KMS-11 (cell line): ENCODE data around the gene HMBS.

Source experiments
- H2AFZ ChIP-seq: fragments of 200-600 bp; sonication (generic); 2 replicates; pipeline ENCODE4 v1.6.1; 2016; ENCODE audit warnings: antibody characterized with exemption, mixed run types, low read depth
- H3K27ac ChIP-seq: fragments of 200-600 bp; sonication (generic); 2 replicates; pipeline ENCODE4 v1.6.1; 2016; ENCODE audit warnings: mild to moderate bottlenecking, mixed run types
- H3K27me3 ChIP-seq: fragments of 200-600 bp; sonication (generic); 2 replicates; pipeline ENCODE4 v1.6.1; 2017; ENCODE audit warnings: mild to moderate bottlenecking, low read depth, mixed run types, moderate library complexity; ENCODE audit not compliant: insufficient read depth
- H3K36me3 ChIP-seq: fragments of 200-600 bp; sonication (generic); 2 replicates; pipeline ENCODE4 v1.6.1; 2017; ENCODE audit warnings: mild to moderate bottlenecking, mixed run types; ENCODE audit not compliant: insufficient read depth
- H3K4me1 ChIP-seq: fragments of 200-600 bp; sonication (generic); 2 replicates; pipeline ENCODE4 v1.6.1; 2016; ENCODE audit warnings: mild to moderate bottlenecking, low read depth, mixed run types; ENCODE audit not compliant: poor library complexity, severe bottlenecking
- H3K4me2 ChIP-seq: fragments of 200-600 bp; sonication (generic); 2 replicates; pipeline ENCODE4 v1.7.0; 2016; ENCODE audit warnings: mild to moderate bottlenecking, mixed run types
- H3K4me3 ChIP-seq: fragments of 200-600 bp; sonication (generic); IDR thresholded peaks from 2 replicates; pipeline ENCODE4 v1.6.1; 2017; ENCODE audit warnings: low read depth, low read length, mixed read lengths; ENCODE audit not compliant: insufficient read depth
- H3K79me2 ChIP-seq: fragments of 200-600 bp; sonication (generic); 2 replicates; pipeline ENCODE4 v1.6.1; 2016; ENCODE audit warnings: low read depth, mixed run types; ENCODE audit not compliant: insufficient read depth
- H3K9ac ChIP-seq: fragments of 200-600 bp; sonication (generic); 2 replicates; pipeline ENCODE4 v1.6.1; 2016; ENCODE audit warnings: mild to moderate bottlenecking, mixed run types
- H4K20me1 ChIP-seq: fragments of 200-600 bp; sonication (generic); 2 replicates; pipeline ENCODE4 v1.6.1; 2016; ENCODE audit warnings: mild to moderate bottlenecking, mixed run types; ENCODE audit not compliant: insufficient read depth
- CTCF ChIP-seq: fragments of 200-600 bp; sonication (generic); conservative IDR thresholded peaks from 2 replicates; pipeline ENCODE4 v1.6.1; 2017; ENCODE audit warnings: low read depth, mild to moderate bottlenecking, antibody characterized with exemption, low read length, moderate library complexity, mixed read lengths

Gene HMBS

GRCh38 chr11:119042927-119043326 is 41.8 kb upstream of the HMBS start:
- H3K27me3 ChIP-seq: no peaks in the 10 kb centered on the region
- no peaks in the 10 kb centered on the region for H3K36me3 ChIP-seq
- no peaks in the 10 kb centered on the region for H4K20me1 ChIP-seq

GRCh38 chr11:119044708-119045107 is 40.0 kb upstream of the HMBS start:
- no peaks in the 10 kb centered on the region for H3K27me3 ChIP-seq
- H2AFZ ChIP-seq: no peak overlapping the region
- H3K4me1 ChIP-seq: peaks cover 9% of the 10 kb centered on the region
- no peak overlapping the region for H3K4me2 ChIP-seq
- H3K79me2 ChIP-seq: no peaks in the 10 kb centered on the region
- no peak overlapping the region for H3K4me3 ChIP-seq
- no peak overlapping the region for H3K27ac ChIP-seq
- no peak for TF ChIP-seq CTCF
- H4K20me1 ChIP-seq: no peaks in the 10 kb centered on the region
- no peak overlapping the region for H3K9ac ChIP-seq
- no peaks in the 10 kb centered on the region for H3K36me3 ChIP-seq

More at GRCh38 chr11:119042927-119043326, 41.8 kb upstream of the HMBS start:
- Histone ChIP-seq H2AFZ (no peak overlapping the region), H3K4me1 (peaks cover 9% of the 10 kb centered on the region), H3K4me3 (no peak overlapping the region), H3K79me2 (no peaks in the 10 kb centered on the region), H3K9ac (no peak overlapping the region), H3K27ac (no peak overlapping the region), H3K4me2 (no peak overlapping the region)
- no peak for TF ChIP-seq CTCF

- Histone ChIP-seq H3K36me3 (no peaks in the 10 kb centered on the region), H3K27ac (no peak overlapping the region), H2AFZ (no peak overlapping the region), H3K27me3 (no peaks in the 10 kb centered on the region), H3K4me1 (peaks cover 9% of the 10 kb centered on the region), H3K79me2 (no peaks in the 10 kb centered on the region), H3K9ac (no peak overlapping the region), H3K4me3 (no peak overlapping the region), H3K4me2 (no peak overlapping the region), H4K20me1 (no peaks in the 10 kb centered on the region)
- no peak for TF ChIP-seq CTCF
Measured at GRCh38 chr11:119046489-119046888, 38.2 kb upstream of the HMBS start.

DNA sequence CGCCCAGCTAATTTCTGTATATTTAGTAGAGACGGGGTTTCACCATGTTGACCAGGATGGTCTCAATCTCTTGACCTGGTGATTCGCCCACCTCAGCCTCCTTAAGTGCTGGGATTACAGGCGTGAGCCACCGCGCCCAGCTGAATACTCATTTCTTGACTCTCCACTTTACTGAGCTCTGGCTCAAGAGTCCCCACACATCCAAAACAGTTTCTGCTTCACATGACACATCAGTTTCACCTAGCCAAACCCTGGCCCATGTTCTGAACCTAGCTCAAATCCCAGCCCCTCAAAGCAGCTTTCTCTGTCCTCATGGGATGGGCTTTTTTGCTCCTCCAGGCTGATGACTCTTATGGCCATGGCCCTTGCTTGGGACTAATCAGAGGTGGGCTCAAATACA is 37.5 kb upstream of the HMBS start:
- no peak for TF ChIP-seq CTCF
- H3K27ac ChIP-seq: no peak overlapping the region
- no peak overlapping the region for H3K4me3 ChIP-seq
- no peaks in the 10 kb centered on the region for H4K20me1 ChIP-seq
- H2AFZ ChIP-seq: no peak overlapping the region
- H3K9ac ChIP-seq: no peak overlapping the region
- no peaks in the 10 kb centered on the region for H3K79me2 ChIP-seq
- H3K27me3 ChIP-seq: no peaks in the 10 kb centered on the region
- peaks cover 4% of the 10 kb centered on the region for H3K4me1 ChIP-seq
- no peak overlapping the region for H3K4me2 ChIP-seq
- no peaks in the 10 kb centered on the region for H3K36me3 ChIP-seq
